ENCODE measurements around the gene CCNL1.

GRCh38 chr3:157136647-157137387 is 23.1 kb downstream of the CCNL1 start:
- peak in 2 of 6 experiments; percentile 5 to 33 for TF ChIP-seq CTCF (IDR thresholded peaks at IDR 0.05)
- TF ChIP-seq POLR2A (IDR thresholded peaks at IDR 0.05) = peak; percentile 41 to 67

Data from Peyer's patch (tissue), 4 donors.